T-cell (primary cell): ENCODE data around the gene LIAS. TPM values are rescaled to one million over a fixed set of nuclear protein-coding genes. Genes with fewer than 3 reads are reported as not detected.
"Not testable (repeated sequence)": the region's sequence is repeated elsewhere in the genome, so short reads cannot be mapped to it uniquely, and the experiment has no call there.

Experiments
- ATAC-seq, 4 experiments: fragments of 200-7000 bp in 3 of 4; fragments of 150-1000 bp in 1 of 4; cut with Tn5 transposase; replicated peaks in 1 of 4; 1 replicate in 3 of 4; 2 replicates in 1 of 4; pipeline ENCODE4 v1.10.0; 2021; ENCODE audit warnings: moderate library complexity in 3 of 4, mild to moderate bottlenecking in 2 of 4, moderate number of reproducible peaks in 1 of 4
- CTCF ChIA-PET, 2 donors: fragments of 300-600 bp; sonication (Branson Sonifier 250); formaldehyde crosslinking; loops; one replicate each; lab custom pipeline; 2022; ENCODE audit warnings: antibody characterized with exemption in 2 of 2; lab: Charles Lee
- POLR2A ChIA-PET, 2 donors: fragments of 300-600 bp; sonication (Branson Sonifier 250); formaldehyde crosslinking; loops; one replicate each; lab custom pipeline; 2022; ENCODE audit warnings: antibody characterized with exemption in 2 of 2; lab: Charles Lee
- DNase-seq, 35 experiments: peaks; one replicate each; pipeline versions ENCODE4 v3.0.0 to v3.0.0-alpha.2; 2013 to 2023
- H3K27ac ChIP-seq: one replicate; pipeline ENCODE4 v1.5.1; 2013; ENCODE audit warnings: low read length
- H3K27me3 ChIP-seq, 2 experiments: replicated peaks in 1 of 2; 1 replicate in 1 of 2; 2 replicates in 1 of 2; pipeline versions ENCODE4 v1.6.1 to v1.7.0; 2013; ENCODE audit warnings: low read length in 1 of 2, mixed read lengths in 1 of 2; ENCODE audit not compliant: control insufficient read depth in 2 of 2, insufficient read depth in 2 of 2; ENCODE audit errors: extremely low read depth in 1 of 2
- H3K36me3 ChIP-seq, 2 donors: 1 replicate in 1 of 2; 2 replicates in 1 of 2; pipeline versions ENCODE4 v1.6.1 to v1.7.0; 2013; ENCODE audit warnings: low read length in 1 of 2; ENCODE audit not compliant: control insufficient read depth in 2 of 2, insufficient read depth in 1 of 2; ENCODE audit errors: extremely low read depth in 1 of 2
- H3K4me1 ChIP-seq, 2 experiments: 1 replicate in 1 of 2; 2 replicates in 1 of 2; pipeline versions ENCODE4 v1.6.1 to v1.7.0; 2013; ENCODE audit warnings: low read length in 2 of 2, mixed read lengths in 1 of 2; ENCODE audit not compliant: insufficient read depth in 2 of 2, control insufficient read depth in 1 of 2; ENCODE audit errors: extremely low read depth in 1 of 2
- H3K4me3 ChIP-seq, 2 donors: 1 replicate in 1 of 2; 2 replicates in 1 of 2; pipeline versions ENCODE4 v1.5.1 to v1.7.0; 2013; ENCODE audit warnings: mild to moderate bottlenecking in 2 of 2, low read length in 1 of 2, moderate library complexity in 1 of 2; ENCODE audit not compliant: control insufficient read depth in 1 of 2; ENCODE audit errors: extremely low read depth in 1 of 2
- H3K9me3 ChIP-seq: 2 replicates; pipeline ENCODE4 v1.7.0; 2013
- H3K27ac Mint-ChIP-seq, 2 donors: one replicate each; pipeline ENCODE4 v1.8.0; 2020 to 2021; ENCODE audit warnings: mild to moderate bottlenecking in 2 of 2, mixed read lengths in 2 of 2
- H3K27me3 Mint-ChIP-seq, 2 donors: one replicate each; pipeline ENCODE4 v1.8.0; 2021 to 2022; ENCODE audit warnings: mixed read lengths in 2 of 2
- H3K36me3 Mint-ChIP-seq: one replicate; pipeline ENCODE4 v1.8.0; 2021; ENCODE audit warnings: mixed read lengths
- H3K4me1 Mint-ChIP-seq, 3 donors: one replicate each; pipeline ENCODE4 v1.8.0; 2020 to 2022; ENCODE audit warnings: mixed read lengths in 3 of 3, mild to moderate bottlenecking in 1 of 3
- H3K4me3 Mint-ChIP-seq, 3 donors: one replicate each; pipeline ENCODE4 v1.8.0; 2020 to 2022; ENCODE audit warnings: mild to moderate bottlenecking in 3 of 3, mixed read lengths in 3 of 3, moderate library complexity in 3 of 3
- H3K9me3 Mint-ChIP-seq, 3 donors: one replicate each; pipeline ENCODE4 v1.8.0; 2020 to 2022; ENCODE audit warnings: mixed read lengths in 3 of 3
- WGBS: methylation state at CpG from one replicate; pipeline ENCODE4 v1.1.5; 2013; ENCODE audit warnings: missing lambda C conversion rate; ENCODE audit not compliant: insufficient coverage; 5-methylcytosine and 5-hydroxymethylcytosine counted together
- total RNA-seq, 35 experiments: library from RNA in 6 of 35; stranded (reverse) in 6 of 35; fragments of 120-200 nt in 1 of 35; gene quantifications; one replicate each; pipeline versions ENCODE4 v1.2.1 to v1.2.4 and lab custom pipeline; 2013 to 2026

Gene LIAS
- total RNA-seq, 5 donors from 2014 or later (not counting 1 experiment from before 2014, with no cell fraction given), result 11.3 to 22.8 (median 19.5) TPM

DNA sequence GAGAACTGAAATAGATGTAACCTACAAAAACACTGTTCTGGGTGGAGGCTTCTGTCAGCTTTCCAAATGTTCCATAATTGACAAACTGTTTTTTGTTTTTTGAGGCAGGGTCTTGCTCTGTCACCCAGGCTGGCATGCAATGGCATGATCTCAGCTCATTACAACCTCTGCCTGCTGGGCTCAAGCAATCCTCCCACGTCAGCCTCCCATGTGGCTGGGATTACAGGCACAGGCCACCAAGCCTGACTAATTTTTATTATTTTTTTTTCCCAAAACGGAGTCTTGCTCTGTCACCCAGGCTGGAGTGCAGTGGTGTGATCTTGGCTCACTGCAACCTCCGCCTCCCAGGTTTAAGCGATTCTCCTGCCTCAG is 43.8 kb downstream of the LIAS start:
- H3K9me3 Mint-ChIP-seq, H3K4me1 Mint-ChIP-seq, H3K27ac ChIP-seq, H3K27ac Mint-ChIP-seq, ATAC-seq, CTCF ChIA-PET, H3K4me3 ChIP-seq, H3K4me1 ChIP-seq, H3K4me3 Mint-ChIP-seq, H3K27me3 ChIP-seq, H3K9me3 ChIP-seq, H3K27me3 Mint-ChIP-seq, DNase-seq: not testable (repeated sequence)
- POLR2A ChIA-PET, result interaction anchor here in 1 of 2 donors (0.7 kb wide), 1 partner anchor 10 kb away, joined by 3 read pairs; no protein-coding TSS in a partner anchor
- H3K36me3 ChIP-seq, result peaks cover 4 to 46% of the 10 kb centered on the region in 2 donors
- WGBS, result 100% methylated on average over 2 of the region's 4 CpGs
- H3K36me3 Mint-ChIP-seq, result peaks cover 46% of the 10 kb centered on the region

DNA sequence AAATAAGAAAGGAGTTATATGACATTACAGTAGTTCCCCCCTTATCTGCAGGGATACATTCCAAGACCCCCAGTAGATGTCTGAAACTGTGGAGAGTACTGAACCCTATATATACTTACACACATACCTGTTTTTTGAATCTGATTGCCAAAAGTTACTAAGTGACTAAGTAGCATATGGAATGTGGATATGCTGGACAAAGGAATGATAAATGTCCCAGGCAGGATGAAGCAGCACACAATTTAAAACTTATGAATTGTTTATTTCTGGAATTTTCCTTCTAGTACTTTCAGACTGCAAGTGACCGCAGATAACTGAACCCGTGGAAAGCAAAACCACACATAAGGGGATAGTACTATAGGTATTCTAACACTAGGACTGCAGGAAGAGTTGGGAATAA is 45.7 kb downstream of the LIAS start:
- H3K36me3 Mint-ChIP-seq, result peaks cover 49% of the 10 kb centered on the region
- no peaks in the 10 kb centered on the region for H3K27me3 Mint-ChIP-seq
- DNase-seq (no peak), ATAC-seq (no peak)
- Histone ChIP-seq H3K27ac (no peak overlapping the region), H3K4me3 (no peak overlapping the region), H3K27me3 (no peaks in the 10 kb centered on the region), H3K4me1 (no peaks in the 10 kb centered on the region), H3K9me3 (no peaks in the 10 kb centered on the region), H3K36me3 (peaks cover 4 to 58% of the 10 kb centered on the region in 2 donors)
- H3K4me3 Mint-ChIP-seq, result no peak overlapping the region
- no peaks in the 10 kb centered on the region for H3K9me3 Mint-ChIP-seq
- CTCF ChIA-PET, result no interaction called here
- H3K27ac Mint-ChIP-seq, result no peak overlapping the region
- WGBS, result no CpG with 5 or more reads among the region's 2 CpGs
- POLR2A ChIA-PET, result no interaction called here
- no peaks in the 10 kb centered on the region for H3K4me1 Mint-ChIP-seq

DNA sequence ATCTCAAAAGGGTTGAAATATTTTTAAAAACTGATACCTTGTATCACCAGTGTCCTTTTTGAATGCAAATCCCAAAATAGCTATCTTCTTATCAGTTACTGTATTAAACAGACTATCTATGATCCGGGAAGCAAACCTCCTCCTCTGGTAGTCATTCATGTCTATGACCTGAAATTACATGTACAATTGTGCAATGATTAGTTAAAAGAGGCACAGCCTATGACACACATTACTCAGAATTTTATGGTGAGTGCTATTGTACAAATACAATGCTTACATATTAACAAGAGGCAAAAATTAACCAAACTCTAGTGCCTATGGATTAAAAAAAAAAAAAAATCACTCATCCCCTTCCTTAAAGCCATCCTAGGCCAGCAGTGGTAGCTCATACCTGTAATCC is 46.7 kb downstream of the LIAS start:
- no peak overlapping the region for H3K4me3 Mint-ChIP-seq
- H3K27ac Mint-ChIP-seq, result no peak overlapping the region
- no peaks in the 10 kb centered on the region for H3K9me3 Mint-ChIP-seq
- Histone ChIP-seq H3K36me3 (peaks cover 4 to 62% of the 10 kb centered on the region in 2 donors), H3K27ac (no peak overlapping the region), H3K27me3 (no peaks in the 10 kb centered on the region), H3K9me3 (no peaks in the 10 kb centered on the region), H3K4me3 (no peak overlapping the region), H3K4me1 (no peaks in the 10 kb centered on the region)
- CTCF ChIA-PET, result interaction anchor here in 1 of 2 donors (0.6 kb wide), 1 partner anchor 442 kb away, joined by 10 read pairs; no protein-coding TSS in a partner anchor
- DNase-seq, result no peak
- WGBS, result no CpG with 5 or more reads among the region's 1 CpG
- no peak for ATAC-seq
- peaks cover 55% of the 10 kb centered on the region for H3K36me3 Mint-ChIP-seq
- H3K4me1 Mint-ChIP-seq, result no peaks in the 10 kb centered on the region
- POLR2A ChIA-PET, result interaction anchor here in 1 of 2 donors (0.7 kb wide), 1 partner anchor 22 kb away, joined by 5 read pairs; no protein-coding TSS in a partner anchor
- no peaks in the 10 kb centered on the region for H3K27me3 Mint-ChIP-seq

DNA sequence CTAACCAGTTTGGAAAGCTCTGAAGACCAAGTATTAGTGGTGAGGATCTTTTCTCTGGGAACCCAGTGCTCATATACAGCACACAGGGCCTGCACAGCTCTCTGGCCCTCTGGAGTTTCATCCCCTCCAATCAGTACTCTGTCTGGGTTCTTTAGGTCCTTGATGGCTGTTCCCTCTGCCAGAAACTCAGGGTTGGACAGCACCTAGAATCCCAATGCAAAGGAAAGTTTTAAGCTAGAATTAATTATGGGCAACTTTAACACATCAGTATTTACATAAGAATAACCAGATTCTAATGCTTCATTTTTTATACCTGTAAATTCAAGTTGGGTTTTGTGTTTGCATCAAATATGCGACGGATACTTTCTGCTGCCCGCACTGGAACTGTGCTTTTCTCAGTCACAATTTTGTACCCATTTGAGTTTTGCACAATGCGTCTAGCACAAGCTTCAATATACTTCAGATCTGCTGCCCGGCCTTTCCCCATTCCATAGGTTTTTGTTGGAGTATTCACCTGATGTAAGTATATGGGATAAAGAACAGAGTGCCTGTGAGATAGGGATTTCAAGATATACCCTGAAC is 51.6 kb downstream of the LIAS start:
- Mint-ChIP-seq H3K27ac (no peak overlapping the region), H3K4me1 (no peaks in the 10 kb centered on the region), H3K27me3 (no peaks in the 10 kb centered on the region), H3K9me3 (no peaks in the 10 kb centered on the region), H3K4me3 (no peak overlapping the region), H3K36me3 (peaks cover 40% of the 10 kb centered on the region)
- WGBS, result no CpG with 5 or more reads among the region's 5 CpGs
- no peaks in the 10 kb centered on the region for H3K4me1 ChIP-seq
- H3K27ac ChIP-seq, result no peak overlapping the region
- no peak overlapping the region for H3K4me3 ChIP-seq
- H3K36me3 ChIP-seq, result peaks cover 0 to 42% of the 10 kb centered on the region in 2 donors
- ChIA-PET POLR2A (interaction anchor here in 1 of 2 donors (0.5 kb wide), 1 partner anchor 37 kb away, joined by 7 read pairs; no protein-coding TSS in a partner anchor), CTCF (no interaction called here)
- no peak for ATAC-seq
- H3K9me3 ChIP-seq, result no peaks in the 10 kb centered on the region
- no peaks in the 10 kb centered on the region for H3K27me3 ChIP-seq
- DNase-seq, result no peak

DNA sequence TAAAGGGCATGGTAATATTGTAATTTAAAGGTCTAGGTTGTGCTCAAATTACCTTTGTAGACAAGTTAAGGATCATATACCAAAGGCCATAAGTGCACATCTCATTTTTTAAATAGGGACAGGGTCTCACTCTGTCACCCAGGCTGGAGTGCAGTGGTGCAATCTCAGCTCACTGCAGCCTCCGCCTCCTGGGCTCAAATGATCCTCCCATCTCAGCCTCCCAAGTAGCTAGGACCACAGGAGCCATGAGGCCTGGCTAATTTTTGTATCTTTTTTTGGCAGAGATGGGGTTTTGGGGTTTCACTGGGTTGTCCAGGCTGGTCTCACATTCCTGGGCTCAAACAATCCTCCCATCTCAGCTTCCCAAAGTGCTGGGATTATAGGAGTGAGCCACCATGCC is 55.4 kb downstream of the LIAS start:
- H3K4me1 ChIP-seq, H3K4me3 Mint-ChIP-seq, H3K9me3 Mint-ChIP-seq, DNase-seq, H3K4me3 ChIP-seq, POLR2A ChIA-PET, H3K27me3 ChIP-seq, ATAC-seq, H3K4me1 Mint-ChIP-seq, H3K27me3 Mint-ChIP-seq, H3K27ac Mint-ChIP-seq, H3K27ac ChIP-seq, H3K9me3 ChIP-seq: not testable (repeated sequence)
- H3K36me3 ChIP-seq, result peaks cover 0 to 21% of the 10 kb centered on the region in 2 donors
- H3K36me3 Mint-ChIP-seq, result peaks cover 28% of the 10 kb centered on the region
- no CpG with 5 or more reads among the region's 1 CpG for WGBS
- CTCF ChIA-PET, result interaction anchor here (0.6 to 0.7 kb wide), 2 partner anchors 60 to 102 kb away, joined by 3 to 4 read pairs; no protein-coding TSS in a partner anchor

DNA sequence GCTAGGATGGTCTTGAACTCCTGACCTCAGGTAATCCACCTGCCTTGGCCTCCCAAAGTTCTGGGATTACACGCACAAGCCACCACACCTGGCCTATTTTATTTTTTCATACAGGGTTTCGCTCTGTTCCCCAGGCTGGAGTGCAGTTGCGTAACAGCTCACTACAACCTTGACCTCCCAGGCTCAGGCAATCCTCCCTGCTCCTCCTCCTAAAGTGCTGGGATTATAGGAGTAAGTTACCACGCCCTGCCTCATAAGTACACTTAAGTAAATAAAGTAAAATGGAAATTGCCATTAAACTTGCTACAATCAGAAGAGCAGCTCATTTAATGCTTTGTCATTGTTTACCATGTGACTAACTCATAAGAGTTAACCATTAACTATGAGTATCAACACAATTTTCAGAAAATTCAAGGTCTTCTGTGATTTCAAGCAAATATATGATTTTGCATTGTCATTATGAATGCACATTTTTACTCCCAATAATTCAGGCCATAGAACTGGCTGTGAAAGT is 56.1 kb downstream of the LIAS start:
- Histone ChIP-seq H3K4me3 (no peak overlapping the region), H3K9me3 (no peaks in the 10 kb centered on the region), H3K4me1 (no peaks in the 10 kb centered on the region), H3K27ac (no peak overlapping the region), H3K36me3 (peaks cover 0 to 14% of the 10 kb centered on the region in 2 donors), H3K27me3 (no peaks in the 10 kb centered on the region)
- Mint-ChIP-seq H3K4me3 (no peak overlapping the region), H3K9me3 (no peaks in the 10 kb centered on the region), H3K27me3 (no peaks in the 10 kb centered on the region), H3K27ac (no peak overlapping the region), H3K36me3 (peaks cover 22% of the 10 kb centered on the region), H3K4me1 (no peaks in the 10 kb centered on the region)
- no peak for ATAC-seq
- no peak for DNase-seq
- CTCF ChIA-PET, result interaction anchor here in 1 of 2 donors (0.6 kb wide), 1 partner anchor 101 kb away, joined by 4 read pairs; no protein-coding TSS in a partner anchor
- POLR2A ChIA-PET, result no interaction called here
- 100% methylated on average over 1 of the region's 4 CpGs for WGBS
